DLD1 (cell line): ENCODE measurements around the gene PATZ1.
"Not testable (repeated sequence)": the region's sequence is repeated elsewhere in the genome, so short reads cannot be mapped to it uniquely, and the experiment has no call there.

ENCODE experiments used
- in situ Hi-C: cut with HindIII; loops from 2 replicates; pipeline ENCODE4 v1.10.0; 2017; ENCODE audit warnings: low sequenced_read_pairs

The PATZ1 gene, protein sequence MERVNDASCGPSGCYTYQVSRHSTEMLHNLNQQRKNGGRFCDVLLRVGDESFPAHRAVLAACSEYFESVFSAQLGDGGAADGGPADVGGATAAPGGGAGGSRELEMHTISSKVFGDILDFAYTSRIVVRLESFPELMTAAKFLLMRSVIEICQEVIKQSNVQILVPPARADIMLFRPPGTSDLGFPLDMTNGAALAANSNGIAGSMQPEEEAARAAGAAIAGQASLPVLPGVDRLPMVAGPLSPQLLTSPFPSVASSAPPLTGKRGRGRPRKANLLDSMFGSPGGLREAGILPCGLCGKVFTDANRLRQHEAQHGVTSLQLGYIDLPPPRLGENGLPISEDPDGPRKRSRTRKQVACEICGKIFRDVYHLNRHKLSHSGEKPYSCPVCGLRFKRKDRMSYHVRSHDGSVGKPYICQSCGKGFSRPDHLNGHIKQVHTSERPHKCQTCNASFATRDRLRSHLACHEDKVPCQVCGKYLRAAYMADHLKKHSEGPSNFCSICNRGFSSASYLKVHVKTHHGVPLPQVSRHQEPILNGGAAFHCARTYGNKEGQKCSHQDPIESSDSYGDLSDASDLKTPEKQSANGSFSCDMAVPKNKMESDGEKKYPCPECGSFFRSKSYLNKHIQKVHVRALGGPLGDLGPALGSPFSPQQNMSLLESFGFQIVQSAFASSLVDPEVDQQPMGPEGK

GRCh38 chr22:31346255-31346732 lies at the start of gene PATZ1:
TSS of gene PATZ1 (minus strand) at chr22:31346346. CDS start at chr22:31345602, 744 bp downstream.
- in situ Hi-C loops = no loop called here

- in situ Hi-C loops = no loop called here
Measured at GRCh38 chr22:31394326-31394725, 48.2 kb upstream of the PATZ1 start.

DNA sequence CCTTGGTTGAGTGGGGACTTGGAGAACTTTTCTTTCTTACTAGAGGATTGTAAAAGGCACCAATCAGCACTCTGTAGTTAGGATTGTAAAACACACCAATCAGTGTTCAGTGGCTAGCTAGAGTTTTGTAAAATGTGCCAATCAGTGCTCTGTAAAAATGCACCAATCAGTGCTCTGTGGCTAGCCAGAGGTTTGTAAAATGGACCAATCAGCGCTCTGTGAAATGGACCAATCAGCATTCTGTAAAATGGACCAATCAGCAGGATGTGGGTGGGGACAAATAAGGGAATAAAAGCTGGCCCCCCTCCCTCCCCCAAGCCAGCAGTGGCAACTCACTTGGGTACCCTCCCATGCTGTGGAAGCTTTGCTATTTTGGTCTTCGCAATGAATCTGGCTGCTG lies 47.7 kb upstream of the PATZ1 start:
- in situ Hi-C loops = no loop called here

- in situ Hi-C loops = not testable (repeated sequence)
Measured at GRCh38 chr22:31378651-31379050, 32.5 kb upstream of the PATZ1 start.

GRCh38 chr22:31378123-31378522 lies 32.0 kb upstream of the PATZ1 start:
- in situ Hi-C loops = no loop called here

- in situ Hi-C loops = no loop called here
Measured at GRCh38 chr22:31377612-31378011, 31.5 kb upstream of the PATZ1 start.

DNA sequence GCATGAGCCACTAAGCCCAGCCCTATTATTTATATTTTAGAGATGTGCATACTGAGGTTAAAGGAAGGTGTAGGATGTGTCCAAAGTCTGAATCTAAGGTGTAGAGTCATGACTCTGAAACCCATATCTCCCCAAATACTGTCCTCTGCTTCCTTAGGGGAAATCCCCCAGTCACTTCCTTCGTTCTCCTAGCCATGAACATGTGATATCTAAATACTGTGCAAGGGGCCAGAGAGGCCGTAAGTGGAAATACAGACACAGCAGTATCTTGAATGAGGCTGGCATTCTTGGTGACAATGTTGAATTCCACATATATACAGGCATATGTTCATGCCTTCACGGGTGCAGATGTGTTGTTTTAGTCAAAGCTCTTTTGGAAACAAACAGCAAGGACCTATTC lies 21.3 kb upstream of the PATZ1 start:
- in situ Hi-C loops = no loop called here

GRCh38 chr22:31363885-31364465 lies 17.8 kb upstream of the PATZ1 start:
- in situ Hi-C loops = no loop called here

- in situ Hi-C loops = no loop called here
Measured at GRCh38 chr22:31361743-31362142, 15.6 kb upstream of the PATZ1 start.

DNA sequence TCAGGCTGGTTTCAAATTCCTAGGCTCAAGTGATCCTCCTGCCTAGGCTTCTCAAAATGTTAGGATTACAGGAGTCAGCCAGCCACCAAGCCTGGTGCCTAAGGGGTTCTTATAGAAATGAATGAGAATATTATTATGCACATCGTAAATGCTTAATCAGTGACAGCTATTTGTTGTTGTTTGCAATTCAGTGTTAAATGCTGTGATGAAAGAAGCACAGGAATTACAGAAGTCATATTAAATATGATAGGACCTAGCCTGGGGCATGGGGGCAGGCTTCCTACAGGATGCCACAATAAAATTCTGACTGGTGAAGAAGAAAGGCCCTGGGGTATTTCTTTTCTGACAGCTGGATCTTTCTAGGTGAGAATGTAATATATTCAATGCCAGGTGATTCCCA lies 13.9 kb upstream of the PATZ1 start:
- in situ Hi-C loops = no loop called here

- in situ Hi-C loops = no loop called here
Measured at GRCh38 chr22:31354515-31354914, 8.4 kb upstream of the PATZ1 start.

GRCh38 chr22:31350410-31350863 lies 4.3 kb upstream of the PATZ1 start:
- in situ Hi-C loops = no loop called here

DNA sequence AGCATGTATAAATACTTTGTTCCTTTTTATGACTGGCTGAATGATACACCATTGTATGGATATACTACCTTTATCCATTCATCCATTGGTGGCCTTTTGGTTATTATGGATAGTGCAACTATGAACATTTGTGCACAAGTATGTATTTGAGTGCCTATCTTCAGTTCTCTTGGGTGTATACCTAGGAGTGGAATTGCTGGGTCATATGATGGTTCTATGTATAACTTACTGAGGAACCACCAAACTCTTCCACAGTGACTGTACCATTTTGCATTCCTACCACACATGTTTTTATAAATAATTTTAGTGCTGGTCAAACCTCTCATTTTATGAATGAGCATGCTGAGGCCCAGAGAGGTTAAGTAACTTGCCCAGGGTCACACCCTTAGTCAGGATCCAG lies 3.8 kb upstream of the PATZ1 start:
- in situ Hi-C loops = no loop called here

- in situ Hi-C loops = no loop called here
Measured at GRCh38 chr22:31348766-31349165, 2.6 kb upstream of the PATZ1 start.

DNA sequence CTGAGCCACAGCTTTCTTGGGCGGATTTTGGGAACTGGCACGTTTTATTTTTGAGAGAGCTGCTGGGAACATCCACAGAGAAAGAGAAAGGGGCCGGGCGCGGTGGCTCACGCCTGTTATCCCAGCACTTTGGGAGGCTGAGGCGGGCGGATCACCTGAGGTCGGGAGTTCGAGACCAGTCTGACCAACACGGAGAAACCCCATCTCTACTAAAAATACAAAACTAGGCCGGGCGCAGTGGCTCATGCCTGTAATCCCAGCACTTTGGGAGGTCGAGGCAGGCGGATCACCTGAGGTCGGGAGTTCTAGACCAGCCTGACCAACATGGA lies 1.8 kb upstream of the PATZ1 start:
- in situ Hi-C loops = not testable (repeated sequence)

DNA sequence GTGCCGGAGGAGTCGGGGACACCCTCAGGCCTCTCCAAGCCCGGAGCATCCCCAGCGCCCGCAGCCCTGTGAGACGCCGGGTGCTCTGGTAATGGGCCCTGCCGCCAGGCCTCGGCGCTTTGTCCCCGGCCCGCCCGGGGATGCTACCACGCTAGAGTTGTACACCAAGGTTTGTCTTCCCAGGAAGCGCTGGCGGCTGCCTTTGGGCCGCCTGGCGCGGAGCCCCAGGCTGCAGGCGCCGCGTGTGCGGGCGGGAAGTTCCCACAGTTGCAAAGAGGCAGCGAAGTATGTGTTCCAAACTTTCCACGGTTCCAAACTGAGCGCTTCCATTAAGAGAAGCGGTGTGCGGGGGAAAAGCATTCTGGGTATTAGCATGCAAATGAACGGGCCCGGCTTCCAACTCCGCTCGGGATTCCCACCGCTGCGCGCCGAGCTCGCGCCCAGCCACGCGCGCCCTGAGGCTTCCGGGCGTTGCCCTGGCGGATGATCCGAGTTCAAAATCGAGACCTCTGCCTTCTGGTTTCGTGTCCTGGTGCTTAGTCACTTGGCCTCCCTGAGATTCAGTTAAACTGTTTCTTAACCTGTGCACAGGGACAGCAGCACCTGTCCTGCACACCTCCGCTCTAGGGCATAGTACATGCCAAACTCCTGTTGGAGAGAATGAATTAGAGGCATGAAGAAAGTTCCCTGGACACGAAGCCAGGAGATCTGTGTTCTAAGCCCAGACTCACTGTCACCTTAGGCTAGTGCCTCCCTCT lies 1.3 kb upstream of the PATZ1 start:
- in situ Hi-C loops = no loop called here

GRCh38 chr22:31346733-31347250 lies 646 bp upstream of the PATZ1 start:
- in situ Hi-C loops = no loop called here

GRCh38 chr22:31345331-31346254 lies 553 bp downstream of the PATZ1 start:
- in situ Hi-C loops = no loop called here

GRCh38 chr22:31344578-31345330 lies 1.4 kb downstream of the PATZ1 start:
- in situ Hi-C loops = no loop called here
